ENCODE measurements around the gene C3orf80.

C3orf80 gene

GRCh38 chr3:160184655-160185054, 40.6 kb upstream of the C3orf80 start:
- TF ChIP-seq, protein P1, sequence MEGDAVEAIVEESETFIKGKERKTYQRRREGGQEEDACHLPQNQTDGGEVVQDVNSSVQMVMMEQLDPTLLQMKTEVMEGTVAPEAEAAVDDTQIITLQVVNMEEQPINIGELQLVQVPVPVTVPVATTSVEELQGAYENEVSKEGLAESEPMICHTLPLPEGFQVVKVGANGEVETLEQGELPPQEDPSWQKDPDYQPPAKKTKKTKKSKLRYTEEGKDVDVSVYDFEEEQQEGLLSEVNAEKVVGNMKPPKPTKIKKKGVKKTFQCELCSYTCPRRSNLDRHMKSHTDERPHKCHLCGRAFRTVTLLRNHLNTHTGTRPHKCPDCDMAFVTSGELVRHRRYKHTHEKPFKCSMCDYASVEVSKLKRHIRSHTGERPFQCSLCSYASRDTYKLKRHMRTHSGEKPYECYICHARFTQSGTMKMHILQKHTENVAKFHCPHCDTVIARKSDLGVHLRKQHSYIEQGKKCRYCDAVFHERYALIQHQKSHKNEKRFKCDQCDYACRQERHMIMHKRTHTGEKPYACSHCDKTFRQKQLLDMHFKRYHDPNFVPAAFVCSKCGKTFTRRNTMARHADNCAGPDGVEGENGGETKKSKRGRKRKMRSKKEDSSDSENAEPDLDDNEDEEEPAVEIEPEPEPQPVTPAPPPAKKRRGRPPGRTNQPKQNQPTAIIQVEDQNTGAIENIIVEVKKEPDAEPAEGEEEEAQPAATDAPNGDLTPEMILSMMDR (IDR thresholded peaks at IDR 0.05; ENCODE audit: low read depth, low read length) = no peak
- H3K4me3 ChIP-seq (ENCODE audit: low read depth, low read length) = no peak overlapping the region

DNA sequence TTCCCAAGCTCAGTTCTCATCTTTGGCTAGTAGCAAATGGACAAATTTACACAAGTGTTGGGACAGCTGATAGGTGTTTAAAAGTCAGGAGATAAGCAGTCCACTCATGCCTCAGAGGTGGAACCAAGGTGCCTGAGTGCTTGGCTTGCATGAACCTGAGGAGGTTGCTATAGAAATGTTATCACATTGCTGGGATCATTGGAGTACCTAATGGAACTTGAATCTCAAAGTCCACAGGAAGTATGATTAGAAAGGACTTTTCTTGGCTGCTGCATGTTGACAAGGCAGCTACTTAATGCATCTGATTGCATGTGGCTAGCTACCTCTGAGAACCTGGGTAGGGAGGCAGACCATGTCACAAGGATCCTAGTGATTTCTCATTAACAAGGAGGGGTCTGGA, 39.5 kb upstream of the C3orf80 start:
- TF ChIP-seq, protein P1 (IDR thresholded peaks at IDR 0.05; ENCODE audit: low read depth, low read length) = no peak
- no peak overlapping the region for H3K4me3 ChIP-seq (ENCODE audit: low read depth, low read length)

DNA sequence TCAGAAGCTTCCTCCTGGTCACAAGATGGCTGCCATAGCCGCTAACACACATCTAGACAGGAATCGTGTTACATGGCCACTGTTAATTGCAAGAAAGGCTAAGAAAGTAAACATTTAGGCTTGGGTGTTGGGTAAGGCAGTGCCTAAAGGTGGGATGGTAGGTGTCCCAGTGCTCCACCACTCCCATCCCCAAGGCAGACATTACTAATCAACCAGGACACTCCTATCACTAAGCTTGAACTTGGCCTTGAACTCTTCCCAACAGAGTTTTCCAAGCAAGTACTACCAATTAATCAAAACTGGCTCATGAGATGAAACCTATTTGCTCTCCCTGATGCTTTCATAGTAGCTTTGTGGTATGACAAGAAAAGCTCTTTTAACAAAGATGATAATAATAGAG, 37.9 kb upstream of the C3orf80 start:
- H3K4me3 ChIP-seq (ENCODE audit: low read depth, low read length) = no peak overlapping the region
- TF ChIP-seq, protein P1 (IDR thresholded peaks at IDR 0.05; ENCODE audit: low read depth, low read length) = no peak

- TF ChIP-seq, protein P1 (IDR thresholded peaks at IDR 0.05; ENCODE audit: low read depth, low read length) = no peak
- no peak overlapping the region for H3K4me3 ChIP-seq (ENCODE audit: low read depth, low read length)
These were observed 32.8 kb upstream of the C3orf80 start for GRCh38 chr3:160192310-160193029.

DNA sequence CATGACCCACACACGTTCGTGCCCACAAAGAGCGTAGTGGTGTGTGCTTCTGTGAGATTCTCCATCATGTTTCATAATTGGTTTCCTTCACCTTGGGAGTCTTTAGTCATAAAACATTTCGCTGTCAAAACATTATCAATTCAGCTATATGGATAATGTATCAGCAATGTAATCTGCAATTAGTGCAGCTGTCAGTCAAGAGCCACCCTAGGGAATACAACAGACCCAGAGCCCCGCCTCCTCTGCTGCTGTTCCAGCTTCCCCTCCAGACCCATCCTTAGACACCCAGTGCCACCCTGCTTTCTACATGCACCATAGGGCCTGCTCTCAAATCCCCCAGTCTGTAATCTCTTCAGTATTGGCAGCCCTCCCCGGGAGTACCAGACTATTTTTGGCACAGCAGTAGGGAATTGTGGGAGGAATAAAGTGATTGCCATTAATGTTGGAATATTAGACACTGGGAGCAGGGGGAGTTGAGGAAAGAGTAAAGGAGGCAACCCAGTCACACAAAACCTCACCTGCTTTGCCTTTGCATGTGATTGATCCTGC, 31.5 kb upstream of the C3orf80 start:
- H3K4me3 ChIP-seq (ENCODE audit: low read depth, low read length) = no peak overlapping the region
- TF ChIP-seq, protein P1 (IDR thresholded peaks at IDR 0.05; ENCODE audit: low read depth, low read length) = no peak

GRCh38 chr3:160194438-160194837, 30.8 kb upstream of the C3orf80 start:
- H3K4me3 ChIP-seq (ENCODE audit: low read depth, low read length) = no peak overlapping the region
- TF ChIP-seq, protein P1 (IDR thresholded peaks at IDR 0.05; ENCODE audit: low read depth, low read length) = no peak

DNA sequence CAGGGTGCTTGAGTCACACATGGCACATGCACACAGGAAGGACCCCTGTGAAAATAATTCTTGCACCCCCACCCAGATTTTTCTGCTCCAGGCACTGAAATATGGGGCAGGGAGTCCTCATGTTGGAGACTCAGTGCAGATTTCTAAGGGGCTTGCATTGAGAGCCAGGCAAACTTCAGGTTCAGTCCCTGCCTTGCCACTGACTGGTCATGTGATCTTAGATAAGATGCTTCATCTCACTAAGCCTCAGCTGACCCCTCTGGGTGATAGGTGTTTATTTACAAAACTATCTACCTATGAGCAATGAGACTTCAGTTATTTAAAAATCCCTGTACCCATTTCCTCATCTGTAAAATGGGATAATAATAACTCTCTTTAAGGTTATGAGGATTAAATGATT, 30.1 kb upstream of the C3orf80 start:
- TF ChIP-seq, protein P1 (IDR thresholded peaks at IDR 0.05; ENCODE audit: low read depth, low read length) = no peak
- H3K4me3 ChIP-seq (ENCODE audit: low read depth, low read length) = no peak overlapping the region
